A673 (cell line): ENCODE measurements around the gene UTP25. TPM values are rescaled to one million over a fixed set of nuclear protein-coding genes. Genes with fewer than 3 reads are reported as not detected.

Experiments
- BruUV-seq: library from RNA; stranded (reverse); fragments of 400-500 nt; replicated peaks from 2 replicates; lab custom pipeline; 2021; lab: Mats Ljungman, UMichigan
- CTCF ChIA-PET: fragments of 300-600 bp; sonication (Branson Sonifier 250); formaldehyde crosslinking; loops from one replicate; lab custom pipeline; 2022; ENCODE audit warnings: antibody characterized with exemption; lab: Charles Lee
- POLR2A ChIA-PET: fragments of 300-600 bp; sonication (Branson Sonifier 250); formaldehyde crosslinking; loops from one replicate; lab custom pipeline; 2022; ENCODE audit warnings: antibody characterized with exemption; ENCODE audit not compliant: low non-redundant PET; lab: Charles Lee
- DNase-seq: peaks from one replicate; pipeline ENCODE4 v3.0.0-alpha.2; 2015; ENCODE audit warnings: low spot score
- H3K27ac ChIP-seq: fragments of 200-600 bp; sonication (generic); 2 replicates; pipeline ENCODE4 v1.5.1; 2016; ENCODE audit warnings: mixed run types, low read depth, mild to moderate bottlenecking, mixed read lengths, antibody characterized with exemption, low read length; ENCODE audit not compliant: poor library complexity, severe bottlenecking
- H3K27me3 ChIP-seq: fragments of 200-600 bp; sonication (generic); replicated peaks from 2 replicates; pipeline ENCODE4 v1.6.1; 2017; ENCODE audit warnings: mixed run types, low read depth, mild to moderate bottlenecking, mixed read lengths, antibody characterized with exemption, low read length; ENCODE audit not compliant: insufficient read depth, poor library complexity
- H3K36me3 ChIP-seq: fragments of 200-600 bp; sonication (generic); 2 replicates; pipeline ENCODE4 v1.6.1; 2016; ENCODE audit warnings: mixed run types, mild to moderate bottlenecking, mixed read lengths, antibody characterized with exemption, low read length; ENCODE audit not compliant: insufficient read depth, poor library complexity, severe bottlenecking
- H3K4me1 ChIP-seq: fragments of 200-600 bp; sonication (generic); 2 replicates; pipeline ENCODE4 v1.6.1; 2017; ENCODE audit warnings: mixed run types, mild to moderate bottlenecking, mixed read lengths, antibody characterized with exemption, low read length; ENCODE audit not compliant: insufficient read depth, poor library complexity, severe bottlenecking
- H3K4me3 ChIP-seq: fragments of 200-600 bp; sonication (generic); 2 replicates; pipeline ENCODE4 v1.5.1; 2016; ENCODE audit warnings: low read depth, mixed run types, mild to moderate bottlenecking, mixed read lengths, low read length; ENCODE audit not compliant: poor library complexity, severe bottlenecking
- H3K9me3 ChIP-seq: fragments of 200-600 bp; sonication (generic); 2 replicates; pipeline ENCODE4 v1.6.1; 2016; ENCODE audit warnings: mixed run types, low read depth, mild to moderate bottlenecking, mixed read lengths, antibody characterized with exemption, low read length; ENCODE audit not compliant: poor library complexity, severe bottlenecking
- EZH2 ChIP-seq: fragments of 200-600 bp; sonication (generic); IDR thresholded peaks from 2 replicates; pipeline ENCODE4 v1.6.1; 2017; ENCODE audit warnings: borderline replicate concordance, low read depth, mild to moderate bottlenecking, mixed read lengths, antibody characterized with exemption, low read length; ENCODE audit not compliant: poor library complexity, severe bottlenecking
- intact Hi-C: fragments of 100-400 bp; cut with micrococcal nuclease; formaldehyde crosslinking; loops from one replicate; pipeline ENCODE4 v1.10.0; 2022; ENCODE audit not compliant: unreplicated experiment
- total RNA-seq: library from RNA; stranded (reverse); gene quantifications from 2 replicates; pipeline ENCODE4 v1.2.3, GENCODE V29; 2021
- TF ChIP-seq, protein P1 (sequence below): fragments of 300-800, 200-600 bp; sonication (generic); conservative IDR thresholded peaks from 2 replicates; pipeline ENCODE4 v1.5.1; 2017; ENCODE audit warnings: low read depth, mild to moderate bottlenecking, antibody characterized with exemption, low read length, moderate library complexity, mixed read lengths

UTP25 gene
- total RNA-seq, 1 experiment from 2014 or later: 11.5 TPM

DNA sequence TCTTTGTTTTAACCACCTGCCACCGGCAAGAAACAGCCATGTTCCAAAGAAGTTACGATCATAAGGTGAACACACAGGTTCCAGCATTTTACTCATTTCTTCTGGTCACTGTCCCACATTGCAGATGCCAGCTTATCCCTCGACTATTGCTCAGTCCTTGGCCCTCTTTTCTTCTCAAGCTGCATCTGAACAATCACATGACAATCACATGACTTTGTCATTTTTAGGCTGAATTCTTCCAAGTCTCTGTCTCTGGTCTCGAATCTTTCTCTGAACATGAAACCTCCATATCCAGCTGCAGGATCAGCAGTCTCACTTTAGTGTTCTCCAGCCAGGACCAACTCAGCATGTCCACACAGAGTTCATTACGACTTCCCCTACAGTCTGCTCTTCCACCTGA, 53.8 kb downstream of the UTP25 start:
- Histone ChIP-seq H3K4me3 (no peak overlapping the region), H3K27me3 (no peaks in the 10 kb centered on the region), H3K27ac (no peak overlapping the region), H3K36me3 (no peaks in the 10 kb centered on the region), H3K9me3 (no peaks in the 10 kb centered on the region), H3K4me1 (peaks cover 48% of the 10 kb centered on the region)
- POLR2A ChIA-PET: no interaction called here
- TF ChIP-seq EZH2: no peak
- TF ChIP-seq, protein P1, sequence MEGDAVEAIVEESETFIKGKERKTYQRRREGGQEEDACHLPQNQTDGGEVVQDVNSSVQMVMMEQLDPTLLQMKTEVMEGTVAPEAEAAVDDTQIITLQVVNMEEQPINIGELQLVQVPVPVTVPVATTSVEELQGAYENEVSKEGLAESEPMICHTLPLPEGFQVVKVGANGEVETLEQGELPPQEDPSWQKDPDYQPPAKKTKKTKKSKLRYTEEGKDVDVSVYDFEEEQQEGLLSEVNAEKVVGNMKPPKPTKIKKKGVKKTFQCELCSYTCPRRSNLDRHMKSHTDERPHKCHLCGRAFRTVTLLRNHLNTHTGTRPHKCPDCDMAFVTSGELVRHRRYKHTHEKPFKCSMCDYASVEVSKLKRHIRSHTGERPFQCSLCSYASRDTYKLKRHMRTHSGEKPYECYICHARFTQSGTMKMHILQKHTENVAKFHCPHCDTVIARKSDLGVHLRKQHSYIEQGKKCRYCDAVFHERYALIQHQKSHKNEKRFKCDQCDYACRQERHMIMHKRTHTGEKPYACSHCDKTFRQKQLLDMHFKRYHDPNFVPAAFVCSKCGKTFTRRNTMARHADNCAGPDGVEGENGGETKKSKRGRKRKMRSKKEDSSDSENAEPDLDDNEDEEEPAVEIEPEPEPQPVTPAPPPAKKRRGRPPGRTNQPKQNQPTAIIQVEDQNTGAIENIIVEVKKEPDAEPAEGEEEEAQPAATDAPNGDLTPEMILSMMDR: no peak
- DNase-seq: no peak
- intact Hi-C loops: no loop called here
- BruUV-seq: no TSS peak
- CTCF ChIA-PET: interaction anchor here (0.7 kb wide), 1 partner anchor 31 kb away, joined by 3 read pairs; no protein-coding TSS in a partner anchor

DNA sequence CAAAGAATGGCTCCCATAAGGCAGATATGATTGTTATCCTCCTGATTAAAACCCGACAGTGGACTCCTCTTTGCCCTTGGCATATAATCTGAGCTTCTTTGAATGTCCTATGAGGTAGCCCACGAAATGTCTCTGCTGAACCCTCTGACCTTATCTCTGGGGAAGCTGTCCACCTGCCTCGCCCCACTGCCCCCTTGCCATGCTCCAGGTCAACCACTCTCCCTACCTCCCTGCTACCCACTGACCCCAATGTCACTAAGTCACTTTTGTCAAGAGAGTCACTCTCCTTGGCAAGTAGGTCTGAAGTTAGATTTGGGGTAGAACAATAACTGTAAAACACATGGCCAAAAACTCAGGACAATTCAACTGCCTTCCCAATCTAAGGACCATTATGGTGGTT, 54.5 kb downstream of the UTP25 start:
- POLR2A ChIA-PET: no interaction called here

DNA sequence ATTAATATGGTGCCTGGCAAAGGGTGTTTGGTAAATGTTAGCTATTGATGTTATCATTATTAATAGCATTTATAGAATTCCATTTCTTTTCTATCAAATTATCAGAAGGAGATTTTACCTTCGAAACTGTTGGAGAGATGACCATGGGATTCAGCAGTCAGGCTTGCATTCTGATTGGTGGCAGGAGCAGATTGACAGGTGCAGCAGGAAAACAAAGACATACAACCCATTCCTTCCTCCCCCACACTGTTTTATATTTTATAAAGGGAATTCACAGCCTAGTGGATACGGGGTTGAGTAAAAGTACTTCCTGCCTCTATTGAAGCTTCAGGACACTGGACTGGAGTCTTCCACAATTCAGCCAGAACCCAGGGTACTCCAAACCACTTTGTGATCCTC, 55.2 kb downstream of the UTP25 start:
- no peak for DNase-seq
- Histone ChIP-seq H3K27ac (no peak overlapping the region), H3K4me3 (no peak overlapping the region), H3K4me1 (peaks cover 38% of the 10 kb centered on the region), H3K27me3 (no peaks in the 10 kb centered on the region), H3K9me3 (no peaks in the 10 kb centered on the region), H3K36me3 (no peaks in the 10 kb centered on the region)
- POLR2A ChIA-PET: no interaction called here
- CTCF ChIA-PET: interaction anchor here (0.6 kb wide), 1 partner anchor 59 kb away, joined by 3 read pairs; no protein-coding TSS in a partner anchor
- TF ChIP-seq, protein P1: no peak
- TF ChIP-seq EZH2: no peak
- intact Hi-C loops: no loop called here
- no TSS peak for BruUV-seq

More for the DNA sequence above, 54.5 kb downstream of the UTP25 start:
- no peak overlapping the region for H3K27ac ChIP-seq
- no TSS peak for BruUV-seq
- peaks cover 41% of the 10 kb centered on the region for H3K4me1 ChIP-seq
- no peak overlapping the region for H3K4me3 ChIP-seq
- DNase-seq: no peak
- no peaks in the 10 kb centered on the region for H3K9me3 ChIP-seq
- TF ChIP-seq, protein P1: no peak
- no peak for TF ChIP-seq EZH2
- intact Hi-C loops: no loop called here
- CTCF ChIA-PET: no interaction called here
- no peaks in the 10 kb centered on the region for H3K36me3 ChIP-seq
- H3K27me3 ChIP-seq: no peaks in the 10 kb centered on the region
